GM12891 (cell line): ENCODE data around the gene C11orf68.

Experiments used
- POLR2A ChIP-seq: IDR thresholded peaks from 2 replicates; pipeline ENCODE4 v1.6.1; 2011; ENCODE audit warnings: low read depth, low read length, control low read depth
- POU2F2 ChIP-seq: IDR thresholded peaks from 2 replicates; pipeline ENCODE4 v1.6.1; 2011; ENCODE audit warnings: low read depth, mild to moderate bottlenecking, control low read depth, low read length, moderate library complexity
- TAF1 ChIP-seq: IDR thresholded peaks from 2 replicates; pipeline ENCODE4 v1.6.1; 2011; ENCODE audit warnings: low read depth, low read length, control low read depth

DNA sequence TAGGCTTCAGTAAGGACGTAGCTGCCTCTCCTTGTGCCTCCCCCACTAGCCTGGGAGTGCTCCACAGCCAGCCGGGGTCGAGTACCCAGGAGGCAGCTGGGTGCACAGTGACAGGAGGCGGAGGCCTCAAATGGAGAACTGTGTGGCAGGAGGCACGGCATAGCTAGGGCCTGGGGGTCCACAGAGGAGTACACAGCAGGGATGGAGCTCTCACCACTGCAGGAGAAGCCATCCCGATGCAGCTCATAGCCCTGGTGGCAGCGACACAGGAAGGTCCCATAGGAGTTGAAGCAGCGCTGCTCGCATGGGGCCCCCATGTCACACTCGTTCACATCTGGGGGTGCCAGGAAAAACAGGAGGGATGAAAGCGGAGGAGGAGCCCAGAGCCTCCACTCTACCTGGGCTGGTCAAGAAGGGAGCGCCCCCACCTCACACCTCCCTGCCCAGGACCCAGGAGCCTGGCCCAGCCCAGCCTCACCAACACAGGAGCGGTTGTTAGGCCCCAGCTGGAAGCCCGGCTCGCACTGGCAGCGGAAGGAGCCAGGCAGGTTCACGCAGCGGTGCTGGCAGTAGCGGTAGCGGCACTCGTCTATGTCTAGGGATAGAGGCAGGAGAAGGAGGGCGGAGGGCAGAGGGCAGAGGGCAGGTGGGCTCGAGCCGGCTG, 49.1 kb downstream of the C11orf68 start:
- TF ChIP-seq POLR2A (peak; percentile 36), TAF1 (no peak), POU2F2 (peak; percentile 54; the same call in 1 of the 2 replicates)
